Measurements from ENCODE around the gene CANX.

GRCh38 chr5:179732412-179732917, 33.7 kb downstream of the CANX start, which contains the start of gene MAML1:
- no peak for TF ChIP-seq EZH2 (IDR thresholded peaks at IDR 0.05; ENCODE audit: borderline replicate concordance, low read length)
- TF ChIP-seq CTCF (IDR thresholded peaks at IDR 0.05; ENCODE audit: low read length), result no peak

Data from OCI-LY1 (cell line).